ENCODE results near the gene TAF11L4.
"Not testable (repeated sequence)": the region's sequence is repeated elsewhere in the genome, so short reads cannot be mapped to it uniquely, and the experiment has no call there.

GRCh38 chr5:17486464-17487173 is 35.0 kb upstream of the TAF11L4 start:
- TF ChIP-seq POLR2AphosphoS5 (IDR thresholded peaks at IDR 0.05; ENCODE audit: low read depth, low read length); POLR2A (IDR thresholded peaks at IDR 0.05; ENCODE audit: low read depth, low read length); TAF1 (IDR thresholded peaks at IDR 0.05; ENCODE audit: borderline replicate concordance, low read depth, low read length): not testable (repeated sequence)

Measured in GM12892 (cell line).